ENCODE measurements around the gene EBI3. TPM values are rescaled to one million over a fixed set of nuclear protein-coding genes. Genes with fewer than 3 reads are reported as not detected.

The EBI3 gene
- total RNA-seq, 4 donors from 2014 or later = 0.38 to 1.7 (median 0.85) TPM; not detected in 1

GRCh38 chr19:4184718-4185352 is 44.5 kb upstream of the EBI3 start:
- Histone ChIP-seq H3K4me1 (peaks cover 28 to 29% of the 10 kb centered on the region in 2 donors), H3K9me3 (no peaks in the 10 kb centered on the region), H3K4me3 (no peak overlapping the region), H3K27me3 (no peaks in the 10 kb centered on the region), H3K27ac (peak overlapping the region in 1 of 4 donors; percentile 61), H3K36me3 (no peaks in the 10 kb centered on the region)
- DNase-seq (no peak), ATAC-seq (no peak)
- intact Hi-C loops (cut with DNase I; ENCODE audit: low total_unique reads) = loop anchor here (5.0 kb wide), 5 partner anchors 48 to 423 kb away; partner anchors contain the start of genes APBA3, EEF2, MAP2K2 and MRPL54
- TF ChIP-seq POLR2A (IDR thresholded peaks at IDR 0.05) = no peak
- TF ChIP-seq CTCF (IDR thresholded peaks at IDR 0.05 in 4 of 5, conservative IDR thresholded peaks at IDR 0.05 in 1 of 5) = no peak
- in situ Hi-C loops (cut with MboI; ENCODE audit: low sequenced_read_pairs in 4 of 4) = no loop called here

- Histone ChIP-seq H3K27me3 (no peaks in the 10 kb centered on the region), H3K4me3 (no peak overlapping the region), H3K9me3 (no peaks in the 10 kb centered on the region), H3K36me3 (no peaks in the 10 kb centered on the region), H3K27ac (no peak overlapping the region), H3K4me1 (peaks cover 28 to 29% of the 10 kb centered on the region in 2 donors)
- TF ChIP-seq POLR2A (IDR thresholded peaks at IDR 0.05) = no peak
- TF ChIP-seq CTCF (IDR thresholded peaks at IDR 0.05 in 4 of 5, conservative IDR thresholded peaks at IDR 0.05 in 1 of 5) = no peak
- intact Hi-C loops (cut with DNase I; ENCODE audit: low total_unique reads) (no loop called here), in situ Hi-C loops (cut with MboI; ENCODE audit: low sequenced_read_pairs in 4 of 4) (no loop called here)
- ATAC-seq = no peak
- DNase-seq = no peak
Observed at GRCh38 chr19:4185413-4186086, 43.8 kb upstream of the EBI3 start.

- H3K9me3 ChIP-seq = no peaks in the 10 kb centered on the region
- TF ChIP-seq POLR2A (IDR thresholded peaks at IDR 0.05) = no peak
- TF ChIP-seq CTCF (IDR thresholded peaks at IDR 0.05 in 4 of 5, conservative IDR thresholded peaks at IDR 0.05 in 1 of 5) = peak; percentile 40 to 73 (median 61)
- H3K27ac ChIP-seq = peak overlapping the region in 1 of 4 donors; percentile 55
- H3K27me3 ChIP-seq = no peaks in the 10 kb centered on the region
- intact Hi-C loops (cut with DNase I; ENCODE audit: low total_unique reads) (no loop called here), in situ Hi-C loops (cut with MboI; ENCODE audit: low sequenced_read_pairs in 4 of 4) (no loop called here)
- no peaks in the 10 kb centered on the region for H3K36me3 ChIP-seq
- peak; percentile 32 to 65 for ATAC-seq
- peaks cover 22 to 25% of the 10 kb centered on the region in 2 donors for H3K4me1 ChIP-seq
- DNase-seq = peak; percentile 23 to 57
- H3K4me3 ChIP-seq = no peak overlapping the region
Observed at GRCh38 chr19:4186087-4186993, 43.0 kb upstream of the EBI3 start.

- H3K27ac ChIP-seq = no peak overlapping the region
- in situ Hi-C loops (cut with MboI; ENCODE audit: low sequenced_read_pairs in 4 of 4) = no loop called here
- peaks cover 16 to 20% of the 10 kb centered on the region in 2 donors for H3K4me1 ChIP-seq
- no peak for TF ChIP-seq POLR2A (IDR thresholded peaks at IDR 0.05)
- no peak for TF ChIP-seq CTCF (IDR thresholded peaks at IDR 0.05 in 4 of 5, conservative IDR thresholded peaks at IDR 0.05 in 1 of 5)
- intact Hi-C loops (cut with DNase I; ENCODE audit: low total_unique reads) = no loop called here
- no peaks in the 10 kb centered on the region for H3K36me3 ChIP-seq
- no peak for ATAC-seq
- no peak overlapping the region for H3K4me3 ChIP-seq
- H3K9me3 ChIP-seq = no peaks in the 10 kb centered on the region
- DNase-seq = no peak
- no peaks in the 10 kb centered on the region for H3K27me3 ChIP-seq
Observed at GRCh38 chr19:4187313-4188122, 41.8 kb upstream of the EBI3 start.
